ENCODE data around the gene COMMD6.
"Not testable (repeated sequence)": the region's sequence is repeated elsewhere in the genome, so short reads cannot be mapped to it uniquely, and the experiment has no call there.

COMMD6 gene

GRCh38 chr13:75537401-75538365 lies at the start of gene COMMD6:
COMMD6 (minus strand) TSS chr13:75537841; CDS start chr13:75537805, 36 bp downstream.
- DNase-seq = peak; percentile 98

DNA sequence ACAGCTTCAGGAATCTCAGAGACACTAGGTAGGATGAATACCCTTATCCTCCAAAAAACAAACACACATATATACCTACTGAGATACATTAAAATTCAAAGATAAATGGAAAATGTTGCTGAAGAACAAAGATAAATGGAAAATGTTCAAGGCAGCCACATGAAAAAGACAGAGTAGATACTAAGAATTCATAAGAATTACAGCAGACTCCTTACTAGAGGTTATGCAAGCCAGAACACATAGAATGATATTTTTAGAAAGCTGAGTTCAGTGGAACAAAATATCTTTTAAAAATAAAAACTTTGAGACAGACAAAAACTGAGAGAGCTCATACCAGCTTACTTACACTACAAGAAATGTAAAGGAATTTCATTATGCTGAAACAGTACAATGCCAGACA lies 47.5 kb upstream of the COMMD6 start:
- no peak for DNase-seq

- DNase-seq = no peak
Observed at GRCh38 chr13:75583091-75583490, 45.5 kb upstream of the COMMD6 start.

- no peak for DNase-seq
Observed at GRCh38 chr13:75581874-75582640, 44.4 kb upstream of the COMMD6 start.

DNA sequence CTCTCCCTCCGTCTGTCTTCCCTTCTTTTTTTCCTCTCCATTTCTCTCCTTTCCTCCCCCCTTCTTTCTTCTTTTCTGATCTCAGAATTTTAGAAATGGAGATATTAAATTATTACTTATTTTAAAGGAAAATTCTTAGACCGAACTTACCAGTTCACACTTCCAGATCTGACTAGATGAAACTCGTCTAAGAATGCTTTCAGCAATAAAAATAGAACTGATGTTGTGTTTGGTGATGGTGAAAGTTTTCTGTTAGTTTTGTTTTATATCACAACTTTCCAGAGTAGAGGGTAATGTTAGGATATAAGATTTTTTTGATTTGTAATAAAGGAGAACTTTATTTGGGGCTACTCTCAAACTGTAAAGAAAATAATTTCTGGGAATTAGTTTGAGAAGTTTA lies 41.9 kb upstream of the COMMD6 start:
- no peak for DNase-seq

DNA sequence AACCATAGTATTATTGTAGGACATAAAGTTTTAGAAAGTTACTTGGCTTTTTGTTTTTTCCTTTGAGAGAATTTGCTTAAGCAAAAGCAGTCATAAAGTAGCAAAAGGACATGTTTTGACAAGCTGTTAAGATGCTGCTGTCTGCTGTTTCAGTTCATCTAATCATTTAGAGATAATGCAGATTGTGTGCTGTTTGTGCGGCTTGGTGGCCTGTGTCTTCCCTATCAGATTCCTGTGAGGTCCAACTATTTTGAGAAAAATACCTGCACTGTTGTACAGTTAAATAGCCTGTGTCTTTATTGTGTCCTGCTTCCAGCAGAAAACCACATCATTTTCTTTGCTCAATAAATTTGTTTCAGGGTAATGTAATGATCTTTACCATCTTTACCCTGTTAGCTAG lies 31.9 kb upstream of the COMMD6 start:
- no peak for DNase-seq

DNA sequence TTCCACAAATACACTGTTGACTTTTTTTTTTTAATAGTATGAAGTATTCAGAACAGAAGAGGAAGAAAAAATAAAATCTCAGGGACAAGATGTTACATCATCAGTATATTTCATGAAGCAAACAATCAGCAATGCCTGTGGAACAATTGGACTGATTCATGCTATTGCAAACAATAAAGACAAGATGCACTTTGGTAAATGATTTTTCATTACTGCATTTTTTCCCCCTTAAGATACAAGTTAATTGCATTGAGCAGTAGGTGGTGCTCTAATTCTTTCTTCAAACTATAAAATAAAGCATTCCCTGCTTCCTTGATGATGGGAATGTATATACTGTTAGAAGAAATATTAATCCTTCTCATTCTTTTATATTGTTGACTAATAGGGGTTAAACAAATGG lies 29.0 kb upstream of the COMMD6 start:
- DNase-seq = no peak

DNA sequence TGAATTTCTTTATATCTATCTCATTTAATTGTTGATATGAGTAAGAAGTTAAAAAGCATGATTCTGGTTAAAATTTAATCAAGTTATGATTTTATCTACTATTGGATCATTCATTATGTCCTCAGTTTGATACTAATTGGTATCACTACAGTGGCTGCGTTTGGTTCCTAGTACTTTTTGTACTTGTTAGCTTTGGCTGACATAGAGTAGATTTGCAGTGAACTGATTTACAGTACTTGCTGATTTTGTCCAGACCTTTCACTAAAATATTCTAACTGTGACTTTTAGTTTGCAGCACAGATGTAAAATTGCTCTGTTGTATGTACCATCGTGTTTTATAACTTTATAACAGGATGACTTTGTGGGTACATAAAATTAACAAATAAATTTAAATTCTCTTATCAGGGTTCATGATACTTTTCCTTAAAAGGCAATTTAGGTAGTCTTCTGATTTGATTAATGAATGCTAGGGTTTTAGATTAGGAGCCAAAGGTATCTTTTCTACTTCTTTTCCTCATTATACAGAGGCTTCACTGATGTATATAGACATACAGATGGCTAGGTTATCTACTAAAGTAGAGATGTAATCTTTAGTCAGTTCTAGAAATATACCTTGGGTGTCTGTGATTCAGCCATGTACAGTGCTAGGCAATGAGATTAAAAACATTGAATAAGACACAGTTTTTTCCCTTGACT lies 20.7 kb upstream of the COMMD6 start:
- no peak for DNase-seq

DNA sequence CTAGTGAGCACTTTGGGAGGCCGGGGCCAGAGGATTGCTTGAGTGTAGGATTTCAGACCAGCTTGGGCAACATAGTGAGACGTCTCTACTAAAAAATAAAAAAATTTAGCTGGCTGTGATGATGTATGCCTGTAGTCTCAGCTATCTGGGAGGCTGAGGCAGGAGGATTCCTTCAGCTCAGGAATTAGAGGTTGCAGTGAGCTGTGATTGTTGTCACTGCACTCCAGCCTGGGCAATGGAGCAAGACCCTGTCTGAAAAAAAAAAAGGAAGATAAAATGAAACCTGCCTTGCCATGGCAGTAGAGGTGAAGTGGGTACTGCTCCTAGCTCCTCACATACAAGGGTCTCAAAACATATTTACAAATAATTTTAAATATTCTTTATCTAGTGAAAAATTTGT lies 19.3 kb upstream of the COMMD6 start:
- no peak for DNase-seq

- DNase-seq = no peak
Observed at GRCh38 chr13:75555836-75556235, 18.2 kb upstream of the COMMD6 start.

- no peak for DNase-seq
Observed at GRCh38 chr13:75554981-75555380, 17.3 kb upstream of the COMMD6 start.

DNA sequence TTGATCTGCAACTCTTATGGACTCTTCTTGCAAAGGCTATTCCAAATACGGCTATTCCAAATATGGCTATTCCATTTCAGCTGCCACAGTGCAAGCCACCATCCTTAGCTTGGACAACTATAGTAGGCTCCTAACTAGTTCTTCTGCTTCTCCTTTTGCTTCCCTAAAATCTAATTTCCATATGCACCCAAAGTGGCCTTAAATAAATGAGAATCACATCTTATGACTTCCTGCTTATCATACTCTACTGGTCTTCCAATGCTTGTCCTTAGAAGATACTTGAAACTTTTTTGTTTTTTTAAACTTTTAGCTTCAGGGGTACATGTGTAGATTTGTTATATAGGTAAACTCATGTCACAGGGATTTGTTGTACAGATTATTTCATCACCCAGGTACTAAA lies 16.8 kb upstream of the COMMD6 start:
- DNase-seq = no peak

DNA sequence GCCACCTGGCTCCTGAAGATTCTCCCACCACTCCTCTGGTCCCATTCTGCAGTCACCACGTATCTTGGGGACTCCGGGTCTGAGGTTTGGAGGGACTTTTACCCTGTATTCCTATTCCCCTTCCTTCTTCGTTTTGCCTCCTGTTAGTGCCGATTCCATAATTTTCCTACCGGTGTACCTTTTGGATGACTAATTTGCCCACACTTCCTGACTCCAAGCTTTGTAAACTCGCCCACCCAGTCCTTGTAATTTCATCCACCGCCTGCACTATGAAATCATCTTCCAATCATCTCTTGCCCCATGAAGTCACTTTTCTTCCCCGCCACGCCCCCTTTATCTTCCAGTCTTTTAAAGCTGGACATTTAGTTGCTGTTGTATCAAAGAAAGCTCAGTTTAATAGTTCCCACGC lies 12.5 kb upstream of the COMMD6 start:
- DNase-seq = peak; percentile 59

GRCh38 chr13:75549262-75550158 lies 11.9 kb upstream of the COMMD6 start, which contains the start of gene UCHL3:
UCHL3 (plus strand) TSS chr13:75549791; CDS start chr13:75549821, 30 bp downstream.
- DNase-seq = peak; percentile 98

GRCh38 chr13:75547917-75548316 lies 10.3 kb upstream of the COMMD6 start:
- DNase-seq = no peak

DNA sequence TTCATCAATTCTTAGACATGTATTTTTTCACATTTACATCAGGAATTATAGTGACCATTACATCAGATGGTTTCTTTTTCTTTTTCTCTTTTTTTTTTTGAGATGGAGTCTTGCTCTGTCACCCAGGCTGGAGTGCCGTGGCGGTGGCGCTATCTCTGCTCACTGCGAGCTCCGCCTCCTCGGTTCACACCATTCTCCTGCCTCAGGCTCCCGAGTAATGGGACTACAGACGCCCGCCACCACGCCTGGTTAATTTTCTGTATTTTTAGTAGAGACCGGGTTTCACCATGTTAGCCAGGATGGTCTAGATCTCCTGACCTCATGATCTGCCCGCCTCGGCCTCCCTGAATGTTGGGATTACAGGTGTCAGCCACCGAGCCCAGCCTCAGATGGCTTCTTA lies 7.7 kb upstream of the COMMD6 start:
- DNase-seq = not testable (repeated sequence)

GRCh38 chr13:75544681-75545330 lies 7.2 kb upstream of the COMMD6 start:
- DNase-seq = no peak

- DNase-seq = no peak
Observed at GRCh38 chr13:75541961-75542360, 4.3 kb upstream of the COMMD6 start.

DNA sequence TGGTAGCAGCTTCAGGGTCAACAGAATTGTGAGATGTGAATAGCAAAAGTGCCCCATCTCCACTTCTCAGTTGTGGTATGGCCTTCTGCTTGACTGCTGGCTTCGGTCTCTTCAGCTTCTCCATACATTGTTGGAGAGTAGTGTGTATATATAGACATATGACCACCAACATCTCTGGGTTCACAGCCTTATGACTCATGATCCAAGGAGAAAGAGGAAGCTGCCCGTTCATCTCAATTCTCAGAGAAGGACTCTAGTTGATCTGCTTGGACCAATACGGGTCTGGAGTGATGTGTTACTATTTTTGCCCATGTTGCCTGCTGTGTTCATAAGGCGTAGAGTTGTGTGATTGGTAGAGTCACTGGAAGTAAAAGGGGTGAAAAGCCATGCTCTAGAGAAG lies 3.6 kb upstream of the COMMD6 start:
- no peak for DNase-seq

DNA sequence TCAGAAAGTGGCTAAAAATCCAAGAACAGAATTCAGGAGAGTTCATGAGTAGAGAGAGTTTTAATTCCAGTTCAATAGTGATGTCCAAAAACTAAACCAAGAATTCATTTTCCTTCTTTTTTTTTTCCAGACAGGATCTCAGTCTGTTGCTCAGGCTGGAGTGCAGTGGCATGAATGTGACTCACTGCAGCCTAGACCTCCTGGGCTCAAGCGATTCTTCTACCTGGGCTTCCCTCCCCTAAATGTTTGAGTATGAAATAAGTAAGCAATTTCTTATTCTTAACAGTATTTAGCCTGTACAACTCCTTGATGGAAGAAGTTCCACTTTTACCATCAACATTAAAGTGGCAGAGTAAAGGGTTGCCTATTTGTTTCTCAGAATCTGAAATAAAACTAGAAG lies 3.8 kb downstream of the COMMD6 start:
- no peak for DNase-seq

DNA sequence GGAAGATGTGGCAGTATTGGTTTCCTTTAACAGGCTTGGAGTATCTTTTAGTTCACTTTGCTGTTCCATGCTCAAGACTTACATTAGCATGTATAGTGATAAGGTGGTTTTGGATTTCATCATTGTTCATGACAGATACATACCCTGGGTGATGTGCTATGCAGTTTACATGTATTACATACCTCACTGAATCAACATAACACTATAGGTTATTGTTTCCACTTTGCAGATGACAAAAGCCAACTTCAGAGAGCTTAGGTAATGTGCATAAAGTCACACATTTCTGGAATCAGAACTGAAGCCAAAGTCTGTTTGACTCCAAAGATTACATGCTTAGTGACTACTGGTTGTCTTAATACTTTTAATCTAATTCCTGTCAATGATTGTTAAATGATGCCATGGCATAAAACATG lies 7.1 kb downstream of the COMMD6 start:
- no peak for DNase-seq

DNA sequence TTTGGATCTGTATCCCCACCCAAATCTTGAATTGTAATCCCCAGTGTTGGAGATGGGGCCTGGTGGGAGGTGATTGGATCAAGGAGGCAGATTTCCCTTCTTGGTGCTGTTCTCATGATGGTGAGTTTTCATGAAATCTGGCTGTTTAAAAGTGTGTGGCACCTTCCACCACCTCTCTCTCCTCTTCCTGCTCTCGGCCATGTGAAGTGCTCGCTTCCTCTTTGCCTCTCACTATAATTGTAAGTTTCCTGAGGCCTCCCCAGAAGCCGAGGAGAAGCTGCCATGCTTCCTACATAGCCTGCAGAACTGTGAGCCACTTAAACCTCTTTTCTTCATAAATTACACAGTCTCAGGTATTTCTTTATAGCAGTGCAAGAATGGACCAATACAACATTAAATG lies 15.7 kb downstream of the COMMD6 start:
- DNase-seq = no peak
